ENCODE measurements around the gene TEX12. TPM values are rescaled to one million over a fixed set of nuclear protein-coding genes. Genes with fewer than 3 reads are reported as not detected.

The TEX12 gene
- total and polyA plus RNA-seq, 2 of the 4 experiments (the other 2 are of a cell fraction), result 0.12 TPM; not detected in 1

GRCh38 chr11:112212290-112212689, 45.1 kb downstream of the TEX12 start:
- in situ Hi-C loops (cut with MboI; ENCODE audit: low sequenced_read_pairs), result loop anchor here (25.0 kb wide), 1 partner anchor 1325 kb away; no protein-coding TSS in a partner anchor
- WGBS, 2 experiments (ENCODE audit: extremely low coverage in 2 of 2, insufficient read length in 1 of 2), result no CpG with 5 or more reads among the region's 3 CpGs
- TF ChIP-seq RCOR1 (IDR thresholded peaks at IDR 0.05; ENCODE audit: insufficient replicate concordance, low read length) (no peak), MAFK (IDR thresholded peaks at IDR 0.05; ENCODE audit: low read depth, low read length) (no peak)
- POLR2A ChIA-PET (ENCODE audit: unreplicated experiment), result no interaction called here
- peaks cover 18% of the 10 kb centered on the region for H3K4me1 ChIP-seq (ENCODE audit: control insufficient read depth, insufficient read depth, low read length)
- H2BK20ac ChIP-seq (ENCODE audit: low read depth, low read length), result no peak overlapping the region
- peak overlapping the region; percentile 69; the same call in 1 of the 2 replicates for H3K18ac ChIP-seq (ENCODE audit: low read depth, low read length)
- no peak overlapping the region for H3K14ac ChIP-seq (replicated peaks; ENCODE audit: low read depth, low read length)
- no peak overlapping the region for H3K23ac ChIP-seq (ENCODE audit: low read depth, low read length)
- BruUV-seq (replicated peaks), result no TSS peak
- H3K56ac ChIP-seq (ENCODE audit: extremely low read depth, insufficient read depth, low read length), result no peak overlapping the region
- H3K36me3 ChIP-seq (ENCODE audit: control insufficient read depth, insufficient read depth, low read length), result no peaks in the 10 kb centered on the region
- H2AK9ac ChIP-seq (replicated peaks; ENCODE audit: low read depth, low read length, poor library complexity), result no peak overlapping the region
- 0 out of 3 replicates have a peak overlapping the region, but pooled peaks have one; percentile 15 for H2BK15ac ChIP-seq (ENCODE audit: low read depth, low read length)
- CTCF ChIA-PET, result interaction anchor here (1.4 kb wide), 2 partner anchors 68 to 99 kb away, joined by 4 to 5 read pairs; no protein-coding TSS in a partner anchor
- intact Hi-C loops (cut with micrococcal nuclease), result loop anchor here (5.0 to 10.0 kb wide), 3 partner anchors 35 to 1523 kb away; partner anchors contain the start of gene BCO2
- no peak overlapping the region for H2AFZ ChIP-seq (replicated peaks; ENCODE audit: low read length, poor library complexity)
- H3K9me3 ChIP-seq (ENCODE audit: control insufficient read depth, insufficient read depth, low read length), result no peaks in the 10 kb centered on the region
- H3K4me3 ChIP-seq (ENCODE audit: insufficient read depth, low read depth, low read length), result no peak overlapping the region
- peak overlapping the region; percentile 73; the same call in 1 of the 2 replicates for H4K5ac ChIP-seq (ENCODE audit: low read depth, low read length)
- H2BK120ac ChIP-seq (ENCODE audit: low read depth, low read length), result no peak overlapping the region; the same call in 1 of the 2 replicates
- ATAC-seq (ENCODE audit: low read depth), result peak; percentile 11; the same call in 1 of the 2 replicates
- no peak overlapping the region for H3K4ac ChIP-seq (ENCODE audit: low read depth, low read length)
- peak; percentile 20 for DNase-seq
- no peak overlapping the region for H3K27ac ChIP-seq (ENCODE audit: insufficient read depth, low read length)
- H2BK5ac ChIP-seq (ENCODE audit: low read depth, low read length, poor library complexity, severe bottlenecking), result no peak overlapping the region
- H2AK5ac ChIP-seq (ENCODE audit: low read depth, low read length), result no peak overlapping the region
- H3K27me3 ChIP-seq (ENCODE audit: control insufficient read depth, insufficient read depth, low read length), result no peaks in the 10 kb centered on the region
- 0 out of 4 replicates have a peak overlapping the region, but pooled peaks of 1 of the 2 experiments have one; percentile 11 for H4K8ac ChIP-seq (ENCODE audit: low read depth in 2 of 2, low read length in 2 of 2)
- no peaks in the 10 kb centered on the region for H3K79me1 ChIP-seq (ENCODE audit: low read depth in 1 of 2, low read length in 2 of 2)
- peaks cover 9% of the 10 kb centered on the region for H3K9me1 ChIP-seq (ENCODE audit: insufficient read depth, low read length)
- no peak overlapping the region for H3K4me2 ChIP-seq (ENCODE audit: low read depth, low read length)
- dilution Hi-C loops (cut with HindIII; ENCODE audit: low sequenced_read_pairs, unreplicated experiment), result no loop called here
- H4K91ac ChIP-seq (ENCODE audit: insufficient read depth, low read depth, low read length), result peak overlapping the region; percentile 5; the same call in 1 of the 2 replicates
- H4K20me1 ChIP-seq (ENCODE audit: insufficient read depth, low read length), result no peaks in the 10 kb centered on the region
- no peak overlapping the region for H3K9ac ChIP-seq (ENCODE audit: low read depth, low read length)

All from IMR-90 (cell line).